GM12873 (cell line): ENCODE data around the gene SEMA3F.

ENCODE experiments used
- CTCF ChIP-seq: IDR thresholded peaks from 2 replicates; pipeline ENCODE4 v1.5.1; 2012; ENCODE audit warnings: low read depth, mild to moderate bottlenecking, moderate library complexity, low read length, control low read depth; ENCODE audit not compliant: insufficient read depth; ENCODE audit errors: missing control alignments

SEMA3F gene

DNA sequence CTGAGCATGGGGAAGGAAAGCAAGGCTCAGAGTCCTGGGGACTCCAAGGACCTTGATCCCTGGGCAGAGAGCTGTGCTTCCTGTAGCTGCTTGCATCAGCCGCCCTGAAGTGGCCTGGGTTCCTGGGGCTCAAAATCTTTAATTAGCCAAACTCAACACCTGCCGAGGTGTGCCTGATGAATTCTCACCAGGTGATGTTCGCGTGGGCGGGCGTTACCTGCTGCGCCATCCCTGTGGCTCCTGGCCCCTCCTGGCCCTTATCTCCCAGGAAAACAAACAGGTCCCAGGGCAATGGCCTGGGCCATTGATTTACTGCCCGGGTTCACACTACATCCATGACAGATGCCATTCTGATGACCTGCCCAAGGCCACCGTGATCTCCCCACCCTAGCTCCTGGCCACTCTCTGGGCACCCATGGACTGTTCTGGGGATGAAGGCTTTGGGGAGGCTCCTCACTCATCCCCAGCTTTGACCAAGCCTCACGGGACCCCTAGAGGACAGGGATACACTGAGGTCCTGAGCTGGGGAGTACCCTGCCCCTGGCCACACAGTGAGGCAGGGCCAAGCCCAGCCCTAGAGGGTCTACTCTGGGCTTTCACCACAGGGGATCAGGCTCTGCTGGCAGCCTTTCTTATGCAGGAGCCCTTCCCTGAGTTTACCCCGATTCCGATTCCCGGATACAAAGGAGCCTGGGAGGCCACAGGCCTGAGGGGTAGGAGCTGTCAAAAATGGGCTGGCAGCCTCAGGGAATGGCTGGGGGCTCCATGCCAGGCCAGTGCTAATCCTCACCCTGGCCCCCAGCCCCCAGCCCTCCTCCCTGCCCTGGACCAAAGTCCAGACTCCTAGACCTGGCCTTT is 55.6 kb downstream of the SEMA3F start:
- TF ChIP-seq CTCF = no peak

GRCh38 chr3:50211930-50212329 is 56.8 kb downstream of the SEMA3F start:
- TF ChIP-seq CTCF = no peak

DNA sequence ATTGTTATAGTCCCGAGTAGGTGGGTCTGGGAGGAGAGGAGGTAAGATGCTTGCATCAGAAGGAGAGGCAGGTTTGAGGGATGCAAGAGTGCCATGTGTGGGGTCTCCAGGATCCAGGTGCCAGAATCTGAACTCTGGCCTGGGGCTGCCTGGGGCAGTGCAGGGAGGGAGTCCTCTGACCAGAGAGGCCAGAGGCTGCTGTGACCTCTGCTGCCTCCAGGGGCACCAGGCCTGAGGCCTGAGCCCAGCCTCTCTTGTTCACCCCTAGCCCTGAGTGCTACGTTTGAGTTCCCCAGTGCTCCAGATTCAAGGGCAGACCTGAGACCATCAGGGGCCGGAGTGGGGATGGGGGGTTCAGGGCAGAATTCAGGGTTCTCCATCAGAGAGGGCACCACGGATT is 57.4 kb downstream of the SEMA3F start:
- peak; percentile 45 for TF ChIP-seq CTCF

DNA sequence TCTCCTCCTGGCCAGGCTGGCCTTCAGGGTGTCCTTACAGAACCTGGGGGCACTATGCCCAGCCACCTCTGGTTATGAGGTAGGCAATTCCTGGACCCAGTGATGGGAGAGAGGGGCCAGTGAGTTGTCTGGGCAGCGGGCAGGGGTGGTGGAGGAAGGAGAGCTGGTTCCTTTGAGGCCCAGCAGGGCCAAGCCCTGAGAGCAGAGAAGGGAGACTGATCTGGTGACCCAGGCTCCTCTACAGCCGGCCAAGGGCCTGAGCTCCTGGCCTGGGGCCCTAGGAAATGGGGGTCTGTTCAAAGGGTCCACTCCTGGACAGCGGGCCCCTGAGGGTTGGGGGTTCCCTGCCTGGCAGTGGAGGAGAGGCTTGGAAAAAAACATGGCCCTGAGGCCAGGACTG is 57.8 kb downstream of the SEMA3F start:
- TF ChIP-seq CTCF = no peak

DNA sequence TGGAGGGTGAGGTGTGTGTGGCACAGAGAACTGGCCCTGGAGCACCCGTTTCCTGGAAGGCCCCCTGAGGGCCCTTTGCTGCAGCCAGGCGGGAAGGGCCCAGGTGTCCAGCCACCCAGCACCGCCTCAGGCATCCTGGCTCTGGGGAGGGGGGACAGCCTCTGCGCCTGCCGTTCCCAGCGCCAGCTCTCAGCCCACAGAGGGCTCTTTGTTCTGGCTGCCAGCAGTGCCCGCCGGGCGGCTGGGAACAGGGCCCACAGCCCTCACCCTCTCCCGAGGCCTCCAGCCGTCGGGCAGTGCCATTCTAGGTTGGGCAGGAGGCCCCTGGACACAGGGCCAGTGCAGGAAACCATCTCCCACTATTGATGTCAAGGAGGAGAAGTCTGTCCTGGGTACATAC is 58.2 kb downstream of the SEMA3F start:
- no peak for TF ChIP-seq CTCF

DNA sequence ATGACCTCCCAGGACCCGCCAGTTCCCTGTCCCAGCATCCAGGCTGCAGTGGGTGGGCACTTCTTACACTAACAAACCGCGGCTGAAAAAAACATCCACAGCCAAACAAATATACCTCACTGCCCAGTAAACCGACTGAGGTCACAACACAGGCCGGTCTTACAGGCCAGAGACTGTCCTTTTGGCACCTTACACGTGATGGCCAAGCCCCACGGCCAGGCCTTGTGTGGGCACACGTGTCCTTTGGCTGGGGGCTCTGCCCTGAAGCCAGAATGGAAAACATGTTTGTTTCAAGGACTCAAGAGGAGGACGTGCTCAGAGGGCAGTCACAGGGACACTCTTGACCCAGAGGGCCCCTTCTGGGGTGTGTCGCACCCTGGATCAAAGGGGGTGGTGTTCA is 59.7 kb downstream of the SEMA3F start:
- TF ChIP-seq CTCF = no peak

DNA sequence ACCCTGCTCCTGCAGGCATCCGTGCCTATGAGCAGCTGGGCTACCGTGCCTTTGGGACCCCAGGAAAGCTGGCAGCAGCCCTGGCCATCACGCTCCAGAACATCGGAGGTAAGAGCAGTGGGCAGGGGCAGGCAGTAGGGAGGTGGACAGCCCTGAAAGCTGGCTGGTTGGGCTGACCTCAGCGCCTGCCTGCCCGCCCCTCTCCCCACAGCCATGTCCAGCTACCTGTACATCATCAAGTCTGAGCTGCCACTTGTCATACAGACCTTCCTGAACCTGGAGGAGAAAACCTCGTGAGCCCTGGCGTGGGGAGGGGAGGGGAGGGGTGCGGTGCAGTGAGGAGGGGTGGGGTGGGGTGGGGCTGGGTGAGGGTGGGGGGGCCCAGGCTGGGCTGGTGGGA is 60.4 kb downstream of the SEMA3F start:
- no peak for TF ChIP-seq CTCF

DNA sequence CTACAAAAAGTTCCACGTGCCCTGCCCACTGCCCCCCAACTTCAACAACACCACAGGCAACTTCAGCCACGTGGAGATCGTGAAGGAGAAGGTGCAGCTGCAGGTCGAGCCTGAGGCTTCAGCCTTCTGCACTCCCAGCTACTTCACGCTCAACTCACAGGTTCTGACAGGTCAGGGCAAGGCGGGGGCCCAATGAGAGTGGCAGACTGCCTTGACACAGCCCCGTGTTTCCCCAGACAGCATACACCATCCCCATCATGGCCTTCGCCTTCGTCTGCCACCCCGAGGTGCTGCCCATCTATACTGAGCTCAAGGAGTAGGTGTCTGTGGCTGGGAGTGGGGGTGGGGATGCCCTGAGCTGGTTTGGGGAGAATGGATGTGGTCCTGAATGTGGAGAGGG is 62.6 kb downstream of the SEMA3F start:
- TF ChIP-seq CTCF = no peak
